IMR-90 (cell line): ENCODE results near the gene VIPR1. TPM values are rescaled to one million over a fixed set of nuclear protein-coding genes. Genes with fewer than 3 reads are reported as not detected.
A peak's percentile ranks its signal among the peaks of the same experiment; 100 is the strongest.

Experiments
- ATAC-seq: fragments of 200-7000 bp; cut with Tn5 transposase; 2 replicates; pipeline ENCODE4 v1.9.1; 2020; ENCODE audit warnings: low read depth, mild to moderate bottlenecking, moderate library complexity
- BruUV-seq: library from RNA; stranded (reverse); fragments of 400-500 nt; replicated peaks from 2 replicates; lab custom pipeline; 2021; lab: Mats Ljungman, UMichigan
- CTCF ChIA-PET: fragments of 300-600 bp; formaldehyde crosslinking; extraction: SDS; loops from one replicate; lab custom pipeline; 2021; ENCODE audit warnings: antibody characterized with exemption; lab: Yijun Ruan, JAX
- POLR2A ChIA-PET: fragments of 300-600 bp; sonication (Branson Sonifier 250); formaldehyde crosslinking; loops from one replicate; lab custom pipeline; 2022; ENCODE audit warnings: antibody characterized with exemption; ENCODE audit not compliant: unreplicated experiment; lab: Charles Lee
- DNase-seq: peaks from one replicate; pipeline ENCODE4 v3.0.0; 2013
- H2AFZ ChIP-seq: replicated peaks from 2 replicates; pipeline ENCODE3; 2013; ENCODE audit warnings: low read length, mild to moderate bottlenecking; ENCODE audit not compliant: poor library complexity
- H2AK5ac ChIP-seq: 2 replicates; pipeline ENCODE4 v1.6.1; 2013; ENCODE audit warnings: low read depth, low read length, inconsistent platforms
- H2AK9ac ChIP-seq: replicated peaks from 2 replicates; pipeline ENCODE3; 2013; ENCODE audit warnings: mild to moderate bottlenecking, low read depth, low read length, moderate library complexity; ENCODE audit not compliant: poor library complexity
- H2BK120ac ChIP-seq: 2 replicates; pipeline ENCODE4 v1.6.1; 2013; ENCODE audit warnings: low read depth, low read length, inconsistent platforms
- H2BK15ac ChIP-seq: 3 replicates; pipeline ENCODE4 v1.6.1; 2013; ENCODE audit warnings: low read depth, low read length, inconsistent platforms
- H2BK20ac ChIP-seq: 2 replicates; pipeline ENCODE4 v1.6.1; 2013; ENCODE audit warnings: low read depth, mild to moderate bottlenecking, inconsistent platforms, low read length, moderate library complexity
- H2BK5ac ChIP-seq: 2 replicates; pipeline ENCODE4 v1.6.1; 2013; ENCODE audit warnings: mild to moderate bottlenecking, low read depth, low read length, inconsistent platforms; ENCODE audit not compliant: poor library complexity, severe bottlenecking
- H3K14ac ChIP-seq: replicated peaks from 2 replicates; pipeline ENCODE4 v1.6.1; 2013; ENCODE audit warnings: low read depth, low read length, inconsistent platforms
- H3K18ac ChIP-seq: 2 replicates; pipeline ENCODE4 v1.6.1; 2013; ENCODE audit warnings: low read depth, low read length, control low read depth
- H3K23ac ChIP-seq: 2 replicates; pipeline ENCODE4 v1.6.1; 2013; ENCODE audit warnings: low read depth, low read length, inconsistent platforms
- H3K27ac ChIP-seq: 2 replicates; pipeline ENCODE4 v1.5.1; 2013; ENCODE audit warnings: mild to moderate bottlenecking, control low read depth, low read length; ENCODE audit not compliant: insufficient read depth
- H3K27me3 ChIP-seq: 2 replicates; pipeline ENCODE4 v1.6.1; 2013; ENCODE audit warnings: low read length; ENCODE audit not compliant: control insufficient read depth, insufficient read depth
- H3K36me3 ChIP-seq: 2 replicates; pipeline ENCODE4 v1.6.1; 2013; ENCODE audit warnings: low read length, mixed read lengths; ENCODE audit not compliant: control insufficient read depth, insufficient read depth
- H3K4ac ChIP-seq: 2 replicates; pipeline ENCODE4 v1.6.1; 2013; ENCODE audit warnings: low read depth, low read length, inconsistent platforms
- H3K4me1 ChIP-seq: 2 replicates; pipeline ENCODE4 v1.6.1; 2013; ENCODE audit warnings: low read length, mixed read lengths; ENCODE audit not compliant: control insufficient read depth, insufficient read depth
- H3K4me2 ChIP-seq: 2 replicates; pipeline ENCODE4 v1.6.1; 2013; ENCODE audit warnings: low read depth, mild to moderate bottlenecking, control low read depth, low read length, moderate library complexity
- H3K4me3 ChIP-seq: 2 replicates; pipeline ENCODE4 v1.5.1; 2013; ENCODE audit warnings: low read depth, mild to moderate bottlenecking, control low read depth, low read length, moderate library complexity; ENCODE audit not compliant: insufficient read depth
- H3K56ac ChIP-seq: 2 replicates; pipeline ENCODE4 v1.6.1; 2013; ENCODE audit warnings: low read length, inconsistent platforms; ENCODE audit not compliant: insufficient read depth; ENCODE audit errors: extremely low read depth
- H3K79me1 ChIP-seq, 2 experiments: 2 replicates each; pipeline ENCODE4 v1.6.1; 2013; ENCODE audit warnings: low read length in 2 of 2, inconsistent platforms in 1 of 2, low read depth in 1 of 2
- H3K9ac ChIP-seq: 2 replicates; pipeline ENCODE4 v1.6.1; 2013; ENCODE audit warnings: low read depth, low read length, control low read depth
- H3K9me1 ChIP-seq: 2 replicates; pipeline ENCODE4 v1.6.1; 2013; ENCODE audit warnings: low read length, inconsistent platforms; ENCODE audit not compliant: insufficient read depth
- H3K9me3 ChIP-seq: 2 replicates; pipeline ENCODE4 v1.6.1; 2013; ENCODE audit warnings: low read length; ENCODE audit not compliant: control insufficient read depth, insufficient read depth
- H4K20me1 ChIP-seq: 2 replicates; pipeline ENCODE4 v1.6.1; 2013; ENCODE audit warnings: low read length, inconsistent platforms; ENCODE audit not compliant: insufficient read depth
- H4K5ac ChIP-seq: 2 replicates; pipeline ENCODE4 v1.6.1; 2013; ENCODE audit warnings: mild to moderate bottlenecking, low read depth, low read length, control low read depth
- H4K8ac ChIP-seq, 2 experiments: 2 replicates each; pipeline ENCODE4 v1.6.1; 2013; ENCODE audit warnings: low read depth in 2 of 2, low read length in 2 of 2, control low read depth in 1 of 2, inconsistent platforms in 1 of 2
- H4K91ac ChIP-seq: 2 replicates; pipeline ENCODE4 v1.6.1; 2013; ENCODE audit warnings: low read depth, low read length, inconsistent platforms; ENCODE audit not compliant: insufficient read depth
- RAD21 ChIP-seq: IDR thresholded peaks from 2 replicates; pipeline ENCODE4 v1.6.1; 2012; ENCODE audit warnings: low read length, improper control_type of control experiment
- WGBS, 2 experiments: methylation state at CpG; one replicate each; pipeline versions ENCODE4 v1.1.5 to v1.1.7; 2013; ENCODE audit warnings: missing lambda C conversion rate in 2 of 2; ENCODE audit not compliant: insufficient read length in 1 of 2; ENCODE audit errors: extremely low coverage in 2 of 2; 5-methylcytosine and 5-hydroxymethylcytosine counted together
- dilution Hi-C: fragments of 300-500 bp; cut with HindIII; formaldehyde crosslinking; loops from one replicate; pipeline ENCODE4 v1.14.3; 2018; ENCODE audit warnings: low sequenced_read_pairs; ENCODE audit not compliant: unreplicated experiment
- in situ Hi-C: fragments of 300-500 bp; cut with MboI; formaldehyde crosslinking; loops from 3 replicates; pipeline ENCODE4 v1.14.3; 2019; ENCODE audit warnings: low sequenced_read_pairs, inconsistent platforms, mixed read lengths
- intact Hi-C: fragments of 100-400 bp; cut with micrococcal nuclease; formaldehyde crosslinking; loops from 2 replicates; pipeline ENCODE4 v1.10.0; 2022
- polyA plus RNA-seq, 3 experiments: library from polyadenylated mRNA; depleted of rRNA; stranded (reverse); fragments of >200 nt; gene quantifications; 2 replicates each; pipeline ENCODE4 v1.2.3, GENCODE V29; 2012; ENCODE audit warnings: low replicate concordance in 1 of 3
- total RNA-seq: library from RNA; depleted of rRNA; stranded (reverse); fragments of >200 nt; gene quantifications from 2 replicates; pipeline ENCODE4 v1.2.3, GENCODE V29; 2012

VIPR1 gene
- total and polyA plus RNA-seq, 2 of the 4 experiments (the other 2 are of a cell fraction): not detected

DNA sequence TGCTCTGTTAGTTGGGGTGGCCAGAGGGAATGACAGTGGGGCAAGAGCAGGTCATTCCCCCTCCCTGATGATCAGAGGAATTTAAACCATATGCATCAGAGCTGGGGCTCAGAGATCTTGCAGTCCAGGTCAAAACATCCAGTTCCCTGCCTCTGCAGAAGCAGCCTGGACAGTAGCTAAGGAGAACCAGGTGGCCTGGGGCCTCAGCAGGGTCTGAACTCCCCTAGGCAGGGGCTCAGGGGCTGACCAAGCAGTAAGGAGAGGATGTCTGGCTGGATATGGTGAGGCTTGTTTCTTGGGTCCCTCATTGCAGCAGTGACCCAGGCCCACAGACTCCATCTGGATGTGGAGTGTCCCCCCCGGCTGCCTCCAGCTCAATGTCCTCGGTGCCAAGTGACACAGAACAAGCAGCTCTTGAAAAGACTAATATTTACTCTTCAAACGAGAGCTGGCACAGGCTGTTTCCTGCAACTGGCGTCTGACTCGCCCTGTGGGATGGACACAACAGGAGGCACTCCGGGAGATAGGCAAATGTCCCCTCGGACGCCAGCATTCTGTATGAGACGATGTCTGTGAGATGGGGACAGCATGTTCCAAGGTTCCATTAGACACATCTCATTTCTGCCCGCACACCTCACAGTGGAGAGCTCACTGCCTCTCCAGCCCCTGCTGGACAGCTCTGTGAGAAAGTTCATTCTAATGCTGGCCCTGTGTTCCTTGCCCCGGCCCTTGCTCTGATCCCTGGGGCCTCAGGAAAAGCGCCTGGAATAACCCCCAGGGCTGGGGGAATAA is 42.2 kb downstream of the VIPR1 start:
- H2BK5ac ChIP-seq: no peak overlapping the region
- ATAC-seq (peak; percentile 60), DNase-seq (no peak)
- ChIA-PET POLR2A (no interaction called here), CTCF (interaction anchor here (0.7 kb wide), 1 partner anchor 35 kb away, joined by 3 read pairs; no protein-coding TSS in a partner anchor)
- no peak overlapping the region for H3K27ac ChIP-seq
- no peak overlapping the region for H3K18ac ChIP-seq
- dilution Hi-C loops (no loop called here), intact Hi-C loops (loop anchor here (5.0 to 10.0 kb wide), 2 partner anchors 297 to 340 kb away; no protein-coding TSS in a partner anchor), in situ Hi-C loops (loop anchor here (10.0 kb wide), 1 partner anchor 310 kb away; no protein-coding TSS in a partner anchor)
- H4K20me1 ChIP-seq: no peaks in the 10 kb centered on the region
- H2AK9ac ChIP-seq: no peak overlapping the region
- H3K4me3 ChIP-seq: no peak overlapping the region
- no peak for TF ChIP-seq RAD21
- H2BK120ac ChIP-seq: no peak overlapping the region
- no peaks in the 10 kb centered on the region for H3K79me1 ChIP-seq
- no peak overlapping the region for H2AFZ ChIP-seq
- H4K8ac ChIP-seq: no peak overlapping the region
- no peaks in the 10 kb centered on the region; the same call in 1 of the 2 replicates for H3K4me1 ChIP-seq
- no TSS peak for BruUV-seq
- H3K23ac ChIP-seq: no peak overlapping the region
- H3K9me3 ChIP-seq: no peaks in the 10 kb centered on the region
- WGBS, 2 experiments: no CpG with 5 or more reads among the region's 12 CpGs
- no peak overlapping the region for H3K4ac ChIP-seq
- 0 out of 2 replicates have a peak, but pooled peaks cover 4% of the 10 kb centered on the region for H3K9me1 ChIP-seq
- H3K9ac ChIP-seq: no peak overlapping the region
- no peak overlapping the region for H4K5ac ChIP-seq
- no peak overlapping the region for H3K14ac ChIP-seq
- H4K91ac ChIP-seq: no peak overlapping the region
- no peak overlapping the region for H2BK15ac ChIP-seq
- no peaks in the 10 kb centered on the region; the same call in 1 of the 2 replicates for H3K27me3 ChIP-seq
- H3K4me2 ChIP-seq: no peak overlapping the region
- H2AK5ac ChIP-seq: no peak overlapping the region
- H3K56ac ChIP-seq: no peak overlapping the region
- H2BK20ac ChIP-seq: no peak overlapping the region
- peaks cover 1% of the 10 kb centered on the region; the same call in 1 of the 2 replicates for H3K36me3 ChIP-seq
